C4-2B (cell line): ENCODE data around the gene SSX5.

ENCODE experiments used
- CTCF ChIP-seq: fragments of 450-650 bp; conservative IDR thresholded peaks from 2 replicates; pipeline ENCODE4 v1.5.1; 2017; ENCODE audit warnings: mild to moderate bottlenecking
- ZFX ChIP-seq: fragments of 450-650 bp; IDR thresholded peaks from 2 replicates; pipeline ENCODE4 v1.6.1; 2017

- TF ChIP-seq CTCF = no peak
- TF ChIP-seq ZFX = no peak
Measured at GRCh38 chrX:48165241-48165640, 31.4 kb downstream of the SSX5 start.
